ENCODE measurements around the gene CPSF4L.

- TF ChIP-seq FOXP2 (optimal IDR thresholded peaks at IDR 0.05; ENCODE audit: control extremely low read depth, extremely low read length, insufficient read depth) (no peak), EZH2 (IDR thresholded peaks at IDR 0.05) (no peak), POLR2AphosphoS5 (IDR thresholded peaks at IDR 0.05; ENCODE audit: borderline replicate concordance, low read depth, low read length) (no peak)
These were observed 18.5 kb upstream of the CPSF4L start for GRCh38 chr17:73280191-73280590.

Measured in SK-N-MC (cell line).